ENCODE results near the gene SCN10A. TPM values are rescaled to one million over a fixed set of nuclear protein-coding genes. Genes with fewer than 3 reads are reported as not detected.

The SCN10A gene
- total and polyA plus RNA-seq, 2 of the 13 experiments (the other 11 are each of a cell fraction or from before 2014, with no cell fraction given), result not detected

GRCh38 chr3:38649500-38650247, 166.3 kb downstream of the SCN10A start, which contains the start of gene SCN5A (continued):
- TF ChIP-seq MYC (CRISPR knock-in tag; IDR thresholded peaks at IDR 0.05; ENCODE audit: borderline replicate concordance) (peak; percentile 48; the same call in 1 of the 2 replicates), BHLHE40 (IDR thresholded peaks at IDR 0.05; ENCODE audit: low read length) (no peak), POGZ (CRISPR knock-in tag; IDR thresholded peaks at IDR 0.05) (no peak), WIZ (CRISPR knock-in tag; IDR thresholded peaks at IDR 0.05) (no peak), ERF (CRISPR knock-in tag; IDR thresholded peaks at IDR 0.05) (no peak), ZNF556 (CRISPR knock-in tag; IDR thresholded peaks at IDR 0.05; ENCODE audit: borderline replicate concordance) (no peak), ZNF775 (CRISPR knock-in tag; IDR thresholded peaks at IDR 0.05; ENCODE audit: borderline replicate concordance) (no peak), FUBP1 (CRISPR knock-in tag; IDR thresholded peaks at IDR 0.05; ENCODE audit: borderline replicate concordance) (no peak), SAP130 (CRISPR knock-in tag; IDR thresholded peaks at IDR 0.05; ENCODE audit: low read depth) (peak; percentile 18; the same call in 1 of the 2 replicates), ISX (CRISPR knock-in tag; conservative IDR thresholded peaks at IDR 0.05) (no peak), FOXA3 (CRISPR knock-in tag; IDR thresholded peaks at IDR 0.05) (no peak), ZGPAT (CRISPR knock-in tag; IDR thresholded peaks at IDR 0.05) (no peak), ZNF691 (CRISPR knock-in tag; IDR thresholded peaks at IDR 0.05; ENCODE audit: borderline replicate concordance, low read depth) (0 out of 2 replicates have a peak, but pooled peaks have one; percentile 50), ZHX1 (CRISPR knock-in tag; IDR thresholded peaks at IDR 0.05; ENCODE audit: low read depth) (no peak), PATZ1 (CRISPR knock-in tag; IDR thresholded peaks at IDR 0.05) (0 out of 2 replicates have a peak, but pooled peaks have one; percentile 18), ZFP36L2 (CRISPR knock-in tag; IDR thresholded peaks at IDR 0.05) (no peak)

Measured in HepG2 (cell line).